Measurements from ENCODE around the gene DYRK2. TPM values are rescaled to one million over a fixed set of nuclear protein-coding genes. Genes with fewer than 3 reads are reported as not detected.

Gene DYRK2
- total and polyA plus RNA-seq, 2 donors (not counting 3 experiments of a cell fraction or from before 2014, with no cell fraction given) = 4.5 to 11.0 TPM

- dilution Hi-C loops (cut with MboI; ENCODE audit: extremely low pct_ligation_motif_present, low sequenced_read_pairs) = no loop called here
- DNase-seq (ENCODE audit: low read depth, low spot score) = no peak
- intact Hi-C loops (cut with micrococcal nuclease) = loop anchor here (5.0 kb wide), 1 partner anchor 203 kb away; no protein-coding TSS in a partner anchor
- CTCF ChIA-PET = interaction anchor here (3.4 kb wide), 1 partner anchor 298 kb away, joined by 12 read pairs; no protein-coding TSS in a partner anchor
- H3K4me2 ChIP-seq (ENCODE audit: insufficient read depth, low read length) = no peak overlapping the region
- H2AFZ ChIP-seq (ENCODE audit: low read depth, low read length) = no peak overlapping the region
- peaks cover 7% of the 10 kb centered on the region for H3K4me1 ChIP-seq (ENCODE audit: control insufficient read depth, extremely low read depth, insufficient read depth, low read length)
- H3K27me3 ChIP-seq (ENCODE audit: control insufficient read depth in 2 of 2, insufficient read depth in 2 of 2, low read length in 2 of 2) = peaks cover 0 to 2% of the 10 kb centered on the region in 2 experiments
- H3K79me2 ChIP-seq (ENCODE audit: control insufficient read depth, insufficient read depth, low read length) = peaks cover 12% of the 10 kb centered on the region
- POLR2A ChIA-PET = no interaction called here
- TF ChIP-seq POLR2A (IDR thresholded peaks at IDR 0.05; ENCODE audit: low read depth, low read length) (no peak), MAX (IDR thresholded peaks at IDR 0.05; ENCODE audit: insufficient read depth, insufficient read length) (no peak), MYC (IDR thresholded peaks at IDR 0.05; ENCODE audit: low read depth, low read length) (no peak), FOS (IDR thresholded peaks at IDR 0.05; ENCODE audit: borderline replicate concordance, insufficient read depth, low read length) (no peak), JUN (IDR thresholded peaks at IDR 0.05; ENCODE audit: borderline replicate concordance, insufficient read depth, insufficient read length, low read depth) (no peak), EZH2 (IDR thresholded peaks at IDR 0.05; ENCODE audit: borderline replicate concordance, low read depth, low read length, severe bottlenecking) (no peak), CTCF (IDR thresholded peaks at IDR 0.05; ENCODE audit: extremely low read depth in 1 of 2, insufficient read depth in 1 of 2, low read depth in 1 of 2, low read length in 2 of 2) (no peak), POLR2AphosphoS5 (IDR thresholded peaks at IDR 0.05; ENCODE audit: insufficient read depth, low read depth, low read length) (no peak), GATA2 (IDR thresholded peaks at IDR 0.05; ENCODE audit: insufficient read depth, insufficient read length, low read depth, low read length) (no peak)
- H3K9me1 ChIP-seq (replicated peaks; ENCODE audit: control insufficient read depth, extremely low read depth, insufficient read depth, low read length) = no peaks in the 10 kb centered on the region
- BruUV-seq (replicated peaks) = no TSS peak
- FAIRE-seq = no peak
- H3K36me3 ChIP-seq (ENCODE audit: control insufficient read depth in 2 of 2, extremely low read depth in 1 of 2, insufficient read depth in 2 of 2, low read length in 2 of 2) = no peaks in the 10 kb centered on the region
- H3K4me3 ChIP-seq (replicated peaks in 1 of 3; ENCODE audit: insufficient read depth in 1 of 3, low read depth in 1 of 3, low read length in 3 of 3) = no peak overlapping the region
- no peaks in the 10 kb centered on the region for H3K9me3 ChIP-seq (replicated peaks; ENCODE audit: control insufficient read depth, insufficient read depth, low read length)
- H3K9ac ChIP-seq (replicated peaks; ENCODE audit: extremely low read depth, insufficient read depth, low read length) = no peak overlapping the region
- H4K20me1 ChIP-seq (replicated peaks; ENCODE audit: control insufficient read depth, extremely low read depth, insufficient read depth, low read length) = peaks cover 2% of the 10 kb centered on the region
- no peak overlapping the region for H3K27ac ChIP-seq (ENCODE audit: insufficient read depth, low read depth, low read length)
Measured at GRCh38 chr12:67645601-67646000, 2.9 kb upstream of the DYRK2 start.
